Central memory CD4-positive, alpha-beta T cell (primary cell): ENCODE results near the gene TFF3.

ENCODE experiments used
- DNase-seq: peaks from one replicate; pipeline ENCODE4 v3.0.0; 2022

The TFF3 gene

DNA sequence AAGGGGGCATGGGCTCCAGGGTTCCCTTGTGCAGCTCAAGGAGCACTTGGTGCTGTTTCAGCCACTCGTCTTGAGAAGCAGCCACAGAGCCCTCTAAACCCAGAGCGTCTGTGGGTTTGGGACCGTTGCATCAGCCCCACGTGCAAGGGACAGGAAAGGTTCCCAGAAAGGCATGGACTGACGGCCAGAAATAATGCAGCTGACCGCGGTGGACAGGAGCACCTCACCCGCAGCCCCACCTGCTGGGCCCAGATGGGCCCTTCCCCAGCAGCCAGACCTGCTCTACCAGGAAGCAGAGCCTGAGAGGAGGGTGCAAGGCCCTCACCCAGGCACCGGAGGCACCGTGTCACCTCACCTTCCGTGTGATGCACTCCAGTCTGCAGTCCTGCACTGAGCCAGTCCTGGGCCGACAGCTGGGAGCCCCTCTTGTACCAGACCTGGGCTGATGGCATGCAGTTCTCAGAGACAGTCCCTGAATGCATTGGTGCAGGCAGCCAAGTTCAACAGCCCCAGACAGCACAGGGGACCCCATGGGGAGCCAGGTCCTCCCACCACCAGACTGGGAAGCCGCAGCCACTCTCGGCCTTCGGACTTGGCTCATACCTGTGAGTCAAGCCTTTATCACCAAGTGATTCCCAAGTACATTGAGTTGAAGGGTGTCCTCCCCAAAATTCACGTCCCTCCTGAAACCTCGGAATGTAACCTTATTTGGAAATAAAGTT, 4.8 kb upstream of the TFF3 start:
- DNase-seq, result no peak

DNA sequence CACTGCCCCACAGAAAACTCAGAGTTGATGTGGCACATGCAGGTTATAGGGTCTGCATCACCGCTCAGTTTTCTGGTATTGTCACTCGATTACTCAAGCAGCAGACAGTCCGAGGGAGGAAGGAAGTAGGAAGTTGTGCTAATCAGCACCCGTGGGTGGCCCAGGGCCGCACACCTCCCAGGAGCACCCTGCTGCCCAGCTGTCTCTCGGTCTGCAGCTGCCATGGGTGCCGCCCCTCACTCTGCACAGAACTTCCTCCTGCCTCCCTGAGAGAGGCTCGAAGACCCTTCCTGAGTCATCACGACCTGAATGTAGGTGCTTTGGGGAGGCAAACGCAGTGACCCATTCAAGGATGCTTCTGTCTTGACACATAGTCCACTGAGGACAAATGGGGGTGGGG, 4.2 kb upstream of the TFF3 start:
- no peak for DNase-seq

DNA sequence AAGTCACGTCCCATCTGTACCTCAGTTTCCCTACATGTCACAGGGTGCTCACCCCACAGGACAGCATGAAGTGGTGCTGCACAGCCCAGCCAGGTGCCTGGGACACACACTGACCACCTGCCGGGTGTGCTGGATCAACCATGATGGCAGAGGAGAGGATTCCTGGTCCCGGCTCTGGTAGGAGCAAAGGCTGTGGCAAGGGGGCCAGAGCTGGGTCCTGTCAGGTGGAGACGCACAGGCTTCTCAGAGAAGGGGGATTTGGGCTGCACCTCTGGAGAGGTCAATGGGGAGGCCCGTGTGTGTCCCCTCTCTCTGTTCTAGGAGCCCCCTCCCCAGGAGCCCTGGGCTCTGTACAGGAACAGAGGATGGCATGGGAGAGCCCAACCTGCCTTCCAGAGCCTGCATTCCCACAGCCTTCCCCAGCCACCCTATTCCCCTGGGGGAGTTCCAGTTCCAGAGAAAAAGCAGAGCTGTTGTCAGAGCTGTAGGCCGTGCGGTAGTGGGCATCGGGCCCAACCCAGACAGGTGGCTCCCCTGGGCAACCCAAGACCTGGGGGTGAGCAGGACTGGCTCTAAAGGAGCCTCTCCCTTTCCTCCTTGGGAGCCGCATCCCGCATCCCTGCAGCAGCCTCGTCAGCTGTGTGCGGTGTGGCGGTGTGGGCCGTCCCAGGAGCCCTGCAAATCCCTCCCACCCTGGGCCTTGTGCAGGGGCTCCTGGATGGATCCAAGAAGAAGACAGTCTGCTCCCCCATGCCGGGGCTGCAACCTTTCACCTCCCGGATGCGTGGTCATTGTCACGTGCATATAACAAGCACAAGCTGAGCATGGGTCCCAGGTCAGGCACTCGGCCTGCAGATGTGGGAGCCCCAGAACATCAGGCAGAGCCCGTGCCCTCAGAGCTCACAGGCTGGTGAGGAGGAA, 2.9 kb upstream of the TFF3 start:
- DNase-seq, result no peak

DNA sequence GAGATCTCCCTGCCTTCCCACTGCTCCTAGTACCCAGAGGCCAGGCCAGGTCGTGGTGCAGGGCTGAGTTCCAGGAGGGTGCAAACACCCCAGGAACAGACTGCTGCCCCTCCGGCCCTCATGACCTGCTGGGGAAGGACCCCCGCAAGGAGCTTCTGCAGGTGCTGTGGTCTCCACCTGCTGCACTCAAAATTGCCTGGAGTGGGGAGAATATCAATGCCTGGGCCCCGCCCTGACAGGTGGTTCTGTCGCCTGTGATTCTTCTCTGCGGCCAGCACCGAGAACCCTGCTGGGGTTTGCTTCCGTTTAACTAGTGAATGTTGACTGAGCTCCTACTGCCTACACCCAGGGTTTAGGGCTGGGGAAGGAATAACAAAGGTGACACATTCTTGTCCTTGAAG, 2.1 kb upstream of the TFF3 start:
- DNase-seq, result no peak

DNA sequence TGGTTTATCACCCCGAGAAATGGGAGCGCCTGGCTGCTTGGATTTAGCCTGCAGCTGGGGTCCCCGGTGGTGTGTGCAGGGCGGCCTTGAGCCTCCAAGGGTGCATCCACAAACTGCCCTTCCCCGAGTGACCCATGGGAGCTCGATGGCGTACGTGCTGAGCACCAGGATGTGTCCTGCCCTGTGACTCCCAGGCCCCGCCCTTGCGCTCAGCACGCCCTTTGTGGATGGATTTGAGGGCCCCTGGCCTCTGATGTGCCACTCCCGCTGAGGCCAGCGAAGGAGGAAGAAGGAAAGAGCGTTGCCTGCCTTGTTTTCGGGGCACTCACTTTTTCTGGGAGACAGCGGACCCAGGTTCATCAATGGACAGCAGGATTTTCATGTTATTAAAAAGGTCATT, 1.7 kb upstream of the TFF3 start:
- no peak for DNase-seq

DNA sequence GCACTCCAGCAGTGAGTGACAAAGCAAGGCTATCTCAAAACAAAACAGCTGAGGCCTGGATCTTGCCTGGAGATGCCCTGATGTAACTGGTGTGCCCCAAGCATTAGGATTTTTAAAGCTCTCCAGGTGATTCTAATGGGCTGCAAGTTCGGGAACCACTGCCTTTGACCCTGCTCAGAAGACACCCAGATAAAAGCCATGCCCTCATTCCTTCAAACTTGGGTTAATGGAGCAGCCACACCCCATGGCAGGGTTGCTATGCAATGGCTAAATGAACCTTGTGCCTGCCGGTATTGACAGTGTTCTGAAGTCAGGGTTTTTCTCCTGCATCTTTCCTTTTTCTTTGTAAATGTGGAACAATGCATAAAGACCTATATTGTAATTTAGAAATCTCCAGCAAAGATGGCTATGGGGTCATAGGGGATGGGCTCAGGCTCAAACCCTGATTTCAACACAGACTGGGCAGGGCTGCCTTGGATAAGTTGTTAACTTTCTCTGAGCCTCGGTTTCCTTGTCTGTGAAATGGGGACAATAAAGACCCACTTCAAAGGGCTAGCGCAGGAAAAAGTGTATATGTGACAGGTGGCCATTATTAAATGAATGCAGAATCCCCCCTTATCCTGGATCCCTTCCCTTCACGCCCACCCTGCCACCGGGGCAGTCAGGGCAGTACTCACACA, 453 bp downstream of the TFF3 start:
- DNase-seq, result no peak

DNA sequence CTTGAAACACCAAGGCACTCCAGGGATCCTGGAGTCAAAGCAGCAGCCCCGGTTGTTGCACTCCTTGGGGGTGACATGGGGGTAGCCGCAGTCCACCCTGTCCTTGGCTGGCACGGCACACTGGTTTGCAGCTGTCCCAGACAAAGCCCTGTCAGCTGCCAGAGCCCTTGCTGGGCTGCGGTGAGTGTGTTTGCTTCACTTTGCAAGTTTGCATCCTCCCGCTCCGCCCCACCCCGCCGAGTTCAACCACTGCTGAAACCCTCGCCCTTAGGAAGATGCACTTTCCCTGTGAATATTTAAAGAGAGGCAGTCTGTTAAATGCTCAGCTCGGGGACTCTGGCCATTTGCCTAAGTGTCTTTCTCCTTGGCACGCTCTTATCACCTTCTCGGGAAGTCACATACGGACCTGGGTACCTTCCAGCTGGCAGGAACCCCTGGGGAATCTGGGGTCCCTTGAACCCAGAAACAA, 1.7 kb downstream of the TFF3 start:
- DNase-seq, result no peak

DNA sequence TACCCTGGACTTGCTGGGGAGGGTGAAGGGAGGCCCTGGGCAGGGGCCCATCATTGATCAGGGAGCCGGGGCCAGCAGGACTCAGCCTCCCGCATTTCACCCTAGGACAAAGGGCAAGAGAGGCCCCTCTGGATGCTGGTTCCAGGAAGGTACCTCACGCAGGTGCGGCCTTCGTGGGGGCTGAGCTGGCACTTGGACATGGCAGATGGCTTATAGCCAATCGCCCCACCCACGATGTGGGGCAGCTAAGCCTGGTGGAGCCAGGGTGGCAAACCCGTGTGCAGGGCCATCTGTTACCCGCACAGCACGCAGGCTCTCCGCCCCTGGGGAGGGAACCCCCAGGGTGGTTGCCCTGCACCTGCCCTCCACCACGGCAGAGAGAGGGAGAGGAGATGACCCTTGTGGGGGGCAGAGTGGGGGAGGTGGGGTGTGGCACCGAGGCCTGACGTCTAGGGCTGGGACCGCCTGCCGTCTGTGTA, 2.5 kb downstream of the TFF3 start:
- DNase-seq, result no peak

DNA sequence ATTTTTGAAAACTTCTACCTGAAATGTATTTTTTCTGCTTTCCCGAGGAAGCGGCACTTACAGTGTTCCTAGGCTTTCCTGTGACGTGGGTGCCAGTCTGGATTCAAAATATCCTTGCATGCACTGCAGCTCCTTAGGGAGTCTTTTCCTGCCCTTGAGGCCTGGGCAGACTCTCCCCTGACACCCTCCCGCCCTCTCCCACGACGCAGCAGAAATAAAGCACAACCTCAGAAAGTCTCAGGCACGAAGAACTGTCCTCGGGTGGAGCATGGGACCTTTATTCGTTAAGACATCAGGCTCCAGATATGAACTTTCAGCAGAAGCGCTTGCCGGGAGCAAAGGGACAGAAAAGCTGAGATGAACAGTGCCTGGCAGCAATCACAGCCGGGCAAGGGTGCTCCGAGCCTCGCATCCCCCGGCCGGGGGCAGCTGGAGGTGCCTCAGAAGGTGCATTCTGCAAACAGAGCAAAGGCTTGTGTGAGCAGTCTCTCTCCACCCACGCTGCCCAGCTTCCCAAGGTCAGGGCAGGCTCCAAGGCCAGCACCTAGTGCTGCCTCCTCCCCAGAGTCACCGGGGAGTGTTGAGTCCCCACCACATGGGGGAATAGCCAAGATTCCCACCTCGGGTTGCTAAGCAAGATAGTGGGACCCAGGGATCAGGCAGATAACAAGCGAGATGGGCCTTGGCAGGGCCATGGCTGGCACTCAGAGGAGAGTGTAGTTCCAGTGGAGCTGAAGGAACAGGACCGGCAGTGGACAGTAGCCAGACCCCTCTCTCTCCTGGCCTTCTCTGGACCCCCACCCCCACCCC, 3.2 kb downstream of the TFF3 start:
- no peak for DNase-seq

DNA sequence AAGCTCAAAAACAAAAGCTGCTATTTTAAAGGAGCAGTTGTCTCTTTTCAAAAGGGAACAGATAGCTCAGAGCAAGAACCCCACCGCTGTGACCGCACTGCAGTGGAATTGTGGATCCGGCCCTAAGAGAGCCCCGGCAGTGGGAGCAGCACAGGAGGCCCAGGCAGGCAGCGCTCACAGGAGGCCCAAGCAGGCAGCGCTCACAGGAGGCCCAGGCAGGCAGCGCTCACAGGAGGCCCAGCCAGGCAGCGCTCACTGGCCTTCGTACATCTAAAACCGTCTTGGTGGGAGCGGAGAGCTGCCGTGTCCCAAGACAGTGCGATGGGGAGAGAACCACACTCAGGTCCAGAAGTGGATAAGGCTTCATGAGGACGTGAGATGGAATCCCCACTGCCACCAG, 4.0 kb downstream of the TFF3 start:
- DNase-seq, result no peak

DNA sequence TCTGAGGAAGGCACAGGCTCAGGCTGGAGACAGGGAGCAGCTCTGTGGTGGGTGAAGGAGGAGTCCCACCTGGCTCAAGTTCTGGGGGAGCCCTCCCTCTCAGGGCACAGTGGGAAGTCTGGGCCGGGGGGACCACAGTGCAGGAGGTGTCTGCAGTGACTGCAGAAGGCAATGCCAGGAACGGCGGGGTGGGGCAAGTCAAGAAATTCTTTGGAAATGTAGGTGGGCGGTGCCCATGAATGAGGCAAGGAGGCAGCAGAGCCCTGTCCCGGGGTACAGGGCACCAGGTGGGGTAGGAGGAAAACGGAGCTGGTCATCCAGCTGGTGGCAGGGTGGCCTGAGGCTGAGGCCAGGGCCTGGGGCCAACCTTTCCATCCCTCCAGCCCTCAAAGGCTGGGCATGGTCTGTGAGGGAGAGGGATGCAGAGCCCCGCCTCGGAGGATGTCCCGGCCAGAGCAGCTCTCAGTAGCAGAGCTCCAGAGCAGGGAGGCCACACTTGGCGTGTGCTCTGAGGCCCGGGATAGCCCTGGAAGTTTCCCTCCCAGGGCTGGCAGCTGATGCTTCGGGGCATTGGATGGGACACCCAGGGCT, 4.7 kb downstream of the TFF3 start:
- no peak for DNase-seq

DNA sequence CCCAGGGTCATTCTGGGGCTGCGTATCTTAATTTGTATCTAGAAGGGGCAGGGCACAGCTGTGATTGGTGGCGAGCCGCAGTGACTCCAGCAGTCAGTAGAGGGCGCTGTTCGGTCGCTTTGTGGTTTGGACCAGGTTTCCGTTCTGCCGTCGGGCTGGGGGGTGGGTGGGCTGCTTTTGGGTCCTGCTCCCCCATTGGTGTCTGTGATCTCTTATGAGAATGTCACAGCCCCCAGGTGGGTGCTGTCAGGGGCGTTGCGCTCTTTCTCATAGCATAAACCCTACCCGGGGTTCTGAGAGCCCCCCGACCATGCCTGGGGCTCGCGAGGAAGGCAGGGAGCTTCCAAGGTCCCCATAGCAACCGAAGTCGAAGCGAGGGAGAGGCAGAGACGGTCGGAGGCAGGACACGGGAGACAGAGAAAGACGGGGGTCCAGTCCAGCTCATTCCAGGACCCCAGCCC, 5.4 kb downstream of the TFF3 start:
- DNase-seq, result peak; percentile 57

DNA sequence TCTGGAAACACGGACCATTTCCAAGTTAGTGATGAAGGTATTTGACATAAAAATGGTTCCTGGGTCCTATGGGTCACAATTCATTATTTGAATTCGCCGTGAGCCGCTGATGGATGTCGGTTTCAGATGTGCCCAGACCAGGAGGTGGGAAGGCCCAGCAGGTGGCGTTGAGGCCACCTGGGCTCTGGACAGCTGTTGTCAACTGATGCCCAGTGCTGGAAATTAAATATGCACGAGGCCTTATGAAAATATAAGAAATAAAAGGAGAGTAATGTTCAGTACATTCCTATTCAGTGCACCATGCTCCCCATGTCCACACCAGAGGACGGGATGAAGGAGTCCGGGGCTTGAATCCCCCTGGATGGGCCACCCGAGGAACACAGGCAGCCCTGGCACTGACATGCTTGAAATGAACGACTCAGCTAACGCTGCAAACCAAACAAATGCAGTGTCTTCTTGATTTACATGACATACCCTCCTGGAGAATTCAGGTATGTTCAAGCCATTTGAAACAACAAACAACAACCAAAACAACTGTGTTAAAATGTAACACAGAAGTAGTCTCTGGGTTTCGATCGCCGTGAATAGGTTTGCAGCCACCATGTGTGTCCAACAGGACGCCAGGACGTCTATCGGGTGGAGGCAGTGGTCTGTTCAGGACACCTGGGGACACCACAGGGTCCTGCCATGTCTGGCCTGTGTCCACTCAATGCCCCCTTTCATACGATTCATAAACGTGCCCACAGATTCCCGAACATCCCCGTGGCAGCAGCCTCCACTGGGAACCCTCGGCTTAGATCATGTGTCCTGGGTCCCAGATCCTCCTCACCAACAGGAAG, 6.1 kb downstream of the TFF3 start:
- DNase-seq, result no peak

DNA sequence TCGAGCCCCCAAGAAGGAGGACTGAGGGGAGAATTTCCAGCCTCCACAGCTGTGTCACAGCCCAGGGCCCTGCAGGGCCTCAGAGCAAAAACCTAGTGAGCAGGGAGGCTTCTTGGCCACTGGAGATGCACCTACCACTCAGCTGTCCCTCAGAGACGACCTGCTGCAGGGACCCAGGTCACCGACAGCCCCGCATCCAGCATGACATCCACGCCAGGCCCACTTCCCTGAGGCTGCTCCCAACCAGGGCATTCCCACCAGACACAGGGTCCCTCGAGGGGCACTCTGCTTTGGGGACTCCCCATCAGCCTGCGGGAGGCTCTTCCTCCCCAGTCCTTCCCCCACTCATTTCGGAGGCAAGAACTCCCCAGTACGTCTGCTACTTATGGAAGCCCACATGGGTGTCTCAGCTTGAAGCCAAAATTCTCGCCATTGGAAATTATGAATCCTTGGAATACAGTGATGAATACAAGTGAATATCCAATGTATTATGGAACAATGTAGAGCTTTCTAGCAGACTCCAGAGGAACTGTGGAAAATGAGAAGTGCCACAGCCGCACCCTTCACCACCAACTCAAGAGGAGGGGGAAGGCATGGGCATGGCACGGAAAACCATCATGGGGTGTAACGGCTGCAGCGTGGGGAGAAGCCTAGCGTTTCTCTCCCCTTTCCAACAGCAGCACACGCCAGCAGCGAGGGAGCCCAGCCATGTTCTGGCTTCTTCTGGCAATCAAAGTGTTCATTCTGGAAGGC, 6.9 kb downstream of the TFF3 start:
- no peak for DNase-seq

DNA sequence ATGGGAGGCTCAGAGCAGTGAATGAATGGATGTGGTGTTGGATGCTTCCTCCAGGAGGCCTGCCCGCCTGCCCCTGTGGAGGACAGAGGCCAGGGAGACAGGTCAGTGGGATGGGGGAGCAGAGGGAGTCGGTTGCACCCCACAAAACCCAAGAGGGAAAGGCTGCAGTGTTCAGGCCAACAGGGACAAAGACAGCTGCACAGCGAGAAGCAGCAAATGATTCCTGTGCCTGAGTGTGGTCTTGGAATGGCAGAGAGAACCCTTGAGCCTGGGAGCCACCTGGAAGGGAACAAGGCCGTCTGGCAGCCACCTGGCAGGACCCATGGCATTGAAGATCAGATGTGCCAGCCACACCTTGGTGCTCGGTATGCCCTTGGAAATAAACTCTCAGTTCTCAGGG, 8.1 kb downstream of the TFF3 start:
- no peak for DNase-seq

DNA sequence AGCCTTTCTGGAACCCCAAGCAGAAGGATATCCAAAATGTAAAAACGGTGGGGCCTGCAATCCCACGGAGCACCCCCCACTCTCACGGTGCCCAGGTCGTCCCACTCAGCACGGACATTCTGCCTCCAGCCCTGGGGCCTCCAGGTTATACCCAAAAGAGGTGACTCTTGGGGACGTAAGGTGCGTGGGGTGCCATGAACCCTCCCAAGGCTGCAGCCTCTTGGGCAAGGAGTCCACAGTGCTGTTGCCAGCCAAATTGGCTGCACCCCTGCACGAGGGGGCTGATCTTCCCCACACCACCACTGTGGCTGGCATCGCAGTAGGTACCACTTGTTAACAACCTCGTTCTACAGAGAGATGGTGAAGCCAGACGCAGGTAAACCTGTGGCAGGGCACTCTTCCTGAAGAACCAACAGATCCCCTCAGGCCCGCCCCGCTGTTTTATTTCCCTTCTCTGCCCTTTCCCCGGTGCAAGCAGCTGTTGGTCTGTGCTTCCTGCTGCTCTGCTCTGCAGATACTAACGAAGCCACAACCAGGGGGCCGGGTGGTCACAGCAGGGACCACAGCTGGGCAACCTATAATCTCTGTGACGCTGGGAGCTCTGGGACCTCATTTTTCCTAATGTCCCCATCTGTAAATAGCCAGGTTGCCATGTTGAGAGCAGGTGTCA, 8.7 kb downstream of the TFF3 start:
- DNase-seq, result no peak

DNA sequence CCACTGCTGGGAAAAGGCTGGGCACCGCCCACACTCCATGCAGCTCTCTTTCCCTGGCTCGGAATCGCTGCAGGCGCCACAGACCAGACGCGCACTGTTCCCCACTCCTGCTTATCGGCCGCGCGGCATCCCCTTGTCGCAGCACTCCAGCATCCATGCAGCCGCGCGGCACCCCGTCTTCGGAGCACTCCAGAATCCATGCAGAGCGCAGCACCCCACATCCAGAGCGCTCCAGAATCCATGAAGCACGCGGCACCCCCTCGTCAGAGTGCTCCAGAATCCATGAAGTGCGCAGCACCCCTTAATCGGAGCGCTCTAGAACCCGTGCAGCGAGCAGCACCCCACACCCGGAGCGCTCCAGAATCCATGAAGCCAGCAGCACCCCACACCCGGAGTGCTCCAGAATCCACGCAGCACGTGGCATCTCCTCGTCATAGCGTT, 9.5 kb downstream of the TFF3 start:
- no peak for DNase-seq

DNA sequence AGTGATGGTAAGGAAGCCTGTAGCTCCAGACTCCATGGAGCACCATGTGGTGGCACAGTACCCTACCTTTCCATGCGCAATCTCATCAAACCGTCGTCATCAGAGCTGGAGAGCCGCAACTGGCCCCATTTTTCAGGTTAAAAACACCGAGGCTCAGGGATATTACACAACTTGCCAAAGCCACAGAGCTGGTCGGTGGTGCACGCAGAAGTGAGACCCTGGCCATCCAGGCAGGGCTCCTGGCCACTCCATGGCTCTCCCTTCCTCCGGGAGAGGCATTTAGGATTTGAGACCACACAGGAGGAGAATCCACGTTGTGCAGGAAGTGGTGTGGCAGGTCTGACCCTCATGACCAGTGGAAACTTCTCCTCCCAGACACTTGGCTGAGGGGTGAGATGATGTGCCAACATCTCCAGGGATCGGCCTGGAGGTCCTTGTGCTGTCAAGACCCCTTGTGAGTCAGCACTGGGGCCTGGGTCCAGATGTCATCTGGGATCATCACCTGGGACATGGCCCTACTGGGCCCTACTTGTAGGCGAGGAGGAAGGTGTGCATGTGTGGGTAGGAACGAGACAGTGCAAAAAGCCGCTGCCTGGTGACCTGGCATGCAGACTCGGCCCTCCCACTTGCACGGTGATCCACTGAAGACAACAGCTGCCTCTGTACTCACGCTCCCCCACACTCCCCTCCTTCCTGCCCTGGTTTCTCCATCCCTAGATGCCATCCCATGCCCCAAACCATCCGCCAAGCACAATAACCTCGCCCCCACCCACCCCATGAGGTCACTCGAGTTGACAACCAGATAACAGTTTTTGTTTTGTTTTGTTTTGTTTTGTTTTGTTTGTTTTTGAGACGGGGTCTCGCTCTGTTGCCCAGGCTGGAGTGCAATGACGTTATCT, 10.4 kb downstream of the TFF3 start:
- no peak for DNase-seq

DNA sequence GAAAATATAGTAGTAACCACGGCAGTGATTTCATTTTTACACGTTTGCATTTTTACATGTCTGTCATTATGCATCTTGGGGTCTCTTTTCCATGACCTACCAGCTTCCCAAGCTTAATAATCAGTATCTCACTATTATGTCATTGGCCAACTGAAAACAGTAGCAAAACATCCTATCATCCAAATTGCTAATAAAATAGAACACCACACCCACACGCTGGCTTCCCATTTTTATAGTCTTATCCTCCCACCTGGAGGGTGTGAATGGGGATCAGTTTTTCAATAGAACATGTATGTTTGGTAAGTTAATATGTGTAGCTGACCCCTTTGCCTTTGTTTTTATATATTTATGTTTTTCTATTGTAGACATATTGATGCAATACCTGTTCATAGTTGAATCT, 11.8 kb downstream of the TFF3 start:
- no peak for DNase-seq
